GM12801 (cell line): ENCODE data around the gene OR4C11.

ENCODE experiments used
- TF ChIP-seq, protein P1 (sequence below): IDR thresholded peaks from one replicate; pipeline ENCODE4 v1.5.1; 2011; ENCODE audit warnings: control low read depth; ENCODE audit not compliant: insufficient read length; ENCODE audit errors: extremely low read depth

Gene OR4C11

DNA sequence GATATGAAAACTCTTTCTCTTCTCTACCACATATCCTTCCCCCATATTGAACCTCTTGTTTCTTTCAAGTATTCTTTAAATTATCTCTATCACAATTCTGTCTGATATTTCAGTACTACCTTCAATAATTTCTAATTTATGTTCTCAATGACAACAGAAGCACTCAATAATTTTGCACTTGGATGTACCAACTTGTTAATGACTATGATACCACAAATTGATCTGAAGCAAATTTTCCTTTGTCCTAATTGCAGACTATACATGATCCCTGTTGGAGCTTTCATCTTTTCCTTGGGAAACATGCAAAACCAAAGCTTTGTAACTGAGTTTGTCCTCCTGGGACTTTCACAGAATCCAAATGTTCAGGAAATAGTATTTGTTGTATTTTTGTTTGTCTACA is 53.3 kb downstream of the OR4C11 start, which contains the start of gene OR4C15:
TSS of gene OR4C15 (plus strand) at position 301 of the 400 bp plus-strand sequence. CDS start at position 301, 0 bp downstream.
- TF ChIP-seq, protein P1, sequence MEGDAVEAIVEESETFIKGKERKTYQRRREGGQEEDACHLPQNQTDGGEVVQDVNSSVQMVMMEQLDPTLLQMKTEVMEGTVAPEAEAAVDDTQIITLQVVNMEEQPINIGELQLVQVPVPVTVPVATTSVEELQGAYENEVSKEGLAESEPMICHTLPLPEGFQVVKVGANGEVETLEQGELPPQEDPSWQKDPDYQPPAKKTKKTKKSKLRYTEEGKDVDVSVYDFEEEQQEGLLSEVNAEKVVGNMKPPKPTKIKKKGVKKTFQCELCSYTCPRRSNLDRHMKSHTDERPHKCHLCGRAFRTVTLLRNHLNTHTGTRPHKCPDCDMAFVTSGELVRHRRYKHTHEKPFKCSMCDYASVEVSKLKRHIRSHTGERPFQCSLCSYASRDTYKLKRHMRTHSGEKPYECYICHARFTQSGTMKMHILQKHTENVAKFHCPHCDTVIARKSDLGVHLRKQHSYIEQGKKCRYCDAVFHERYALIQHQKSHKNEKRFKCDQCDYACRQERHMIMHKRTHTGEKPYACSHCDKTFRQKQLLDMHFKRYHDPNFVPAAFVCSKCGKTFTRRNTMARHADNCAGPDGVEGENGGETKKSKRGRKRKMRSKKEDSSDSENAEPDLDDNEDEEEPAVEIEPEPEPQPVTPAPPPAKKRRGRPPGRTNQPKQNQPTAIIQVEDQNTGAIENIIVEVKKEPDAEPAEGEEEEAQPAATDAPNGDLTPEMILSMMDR = no peak
